ENCODE data around the gene ANO3.

ANO3 gene

GRCh38 chr11:26649884-26650283 lies 318.0 kb downstream of the ANO3 start:
- DNase-seq: no peak

- DNase-seq: no peak
Measured at GRCh38 chr11:26651916-26652315, 320.0 kb downstream of the ANO3 start.

GRCh38 chr11:26655287-26655686 lies 323.4 kb downstream of the ANO3 start:
- DNase-seq: no peak

GRCh38 chr11:26662916-26663315 lies 331.0 kb downstream of the ANO3 start:
- no peak for DNase-seq

GRCh38 chr11:26665036-26665435 lies 333.1 kb downstream of the ANO3 start:
- no peak for DNase-seq

- no peak for DNase-seq
Measured at GRCh38 chr11:26665946-26666345, 334.0 kb downstream of the ANO3 start.

GRCh38 chr11:26675233-26675928 lies 343.5 kb downstream of the ANO3 start:
- no peak for DNase-seq

- no peak for DNase-seq
Measured at GRCh38 chr11:26676641-26677040, 344.7 kb downstream of the ANO3 start.

GRCh38 chr11:26677566-26677965 lies 345.6 kb downstream of the ANO3 start:
- DNase-seq: no peak

GRCh38 chr11:26687351-26687750 lies 355.4 kb downstream of the ANO3 start:
- no peak for DNase-seq

GRCh38 chr11:26688701-26689100 lies 356.8 kb downstream of the ANO3 start:
- no peak for DNase-seq

GRCh38 chr11:26696330-26696729 lies 364.4 kb downstream of the ANO3 start:
- no peak for DNase-seq

- no peak for DNase-seq
Measured at GRCh38 chr11:26698224-26698623, 366.3 kb downstream of the ANO3 start.

- no peak for DNase-seq
Measured at GRCh38 chr11:26700574-26701235, 368.8 kb downstream of the ANO3 start.

GRCh38 chr11:26702406-26702805 lies 370.5 kb downstream of the ANO3 start:
- no peak for DNase-seq

GRCh38 chr11:26703411-26704191 lies 371.7 kb downstream of the ANO3 start:
- no peak for DNase-seq

- DNase-seq: no peak
Measured at GRCh38 chr11:26704249-26704648, 372.3 kb downstream of the ANO3 start.

GRCh38 chr11:26706181-26706580 lies 374.3 kb downstream of the ANO3 start:
- no peak for DNase-seq

GRCh38 chr11:26708736-26709456 lies 377.0 kb downstream of the ANO3 start:
- DNase-seq: no peak

GRCh38 chr11:26710489-26710888 lies 378.6 kb downstream of the ANO3 start:
- no peak for DNase-seq

GRCh38 chr11:26712497-26712896 lies 380.6 kb downstream of the ANO3 start:
- no peak for DNase-seq

Data from activated CD4-positive, alpha-beta T cell treated with anti-CD3 and anti-CD28 coated beads for 4 hours (primary cell).